ENCODE measurements around the gene TMEM238L.

GRCh38 chr17:10821770-10822169, 17.9 kb upstream of the TMEM238L start:
- TF ChIP-seq, protein P1, sequence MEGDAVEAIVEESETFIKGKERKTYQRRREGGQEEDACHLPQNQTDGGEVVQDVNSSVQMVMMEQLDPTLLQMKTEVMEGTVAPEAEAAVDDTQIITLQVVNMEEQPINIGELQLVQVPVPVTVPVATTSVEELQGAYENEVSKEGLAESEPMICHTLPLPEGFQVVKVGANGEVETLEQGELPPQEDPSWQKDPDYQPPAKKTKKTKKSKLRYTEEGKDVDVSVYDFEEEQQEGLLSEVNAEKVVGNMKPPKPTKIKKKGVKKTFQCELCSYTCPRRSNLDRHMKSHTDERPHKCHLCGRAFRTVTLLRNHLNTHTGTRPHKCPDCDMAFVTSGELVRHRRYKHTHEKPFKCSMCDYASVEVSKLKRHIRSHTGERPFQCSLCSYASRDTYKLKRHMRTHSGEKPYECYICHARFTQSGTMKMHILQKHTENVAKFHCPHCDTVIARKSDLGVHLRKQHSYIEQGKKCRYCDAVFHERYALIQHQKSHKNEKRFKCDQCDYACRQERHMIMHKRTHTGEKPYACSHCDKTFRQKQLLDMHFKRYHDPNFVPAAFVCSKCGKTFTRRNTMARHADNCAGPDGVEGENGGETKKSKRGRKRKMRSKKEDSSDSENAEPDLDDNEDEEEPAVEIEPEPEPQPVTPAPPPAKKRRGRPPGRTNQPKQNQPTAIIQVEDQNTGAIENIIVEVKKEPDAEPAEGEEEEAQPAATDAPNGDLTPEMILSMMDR (IDR thresholded peaks at IDR 0.05 in 8 of 11, conservative IDR thresholded peaks at IDR 0.05 in 3 of 11), result no peak
- TF ChIP-seq POLR2A (IDR thresholded peaks at IDR 0.05), result no peak
